Motor neuron (in vitro differentiated cells): Measurements from ENCODE around the gene DEFB121. TPM values are rescaled to one million over a fixed set of nuclear protein-coding genes. Genes with fewer than 3 reads are reported as not detected.
A peak's percentile ranks its signal among the peaks of the same experiment; 100 is the strongest.
"Not testable (repeated sequence)": the region's sequence is repeated elsewhere in the genome, so short reads cannot be mapped to it uniquely, and the experiment has no call there.

Experiments used
- ATAC-seq, 8 experiments: fragments of 200-7000 bp; cut with Tn5 transposase; replicated peaks in 6 of 8; 2 replicates each; pipeline ENCODE4 v1.8.0; 2021; ENCODE audit warnings: mild to moderate bottlenecking in 8 of 8, moderate library complexity in 8 of 8
- H3K27ac ChIP-seq, 2 donors: fragments of 250-450 bp; sonication (Bioruptor Pico); 2 replicates each; pipeline ENCODE4 v1.9.0; 2021; ENCODE audit warnings: antibody characterized with exemption in 2 of 2, mild to moderate bottlenecking in 2 of 2, moderate library complexity in 1 of 2
- H3K4me1 ChIP-seq, 2 donors: fragments of 250-450 bp; sonication (Bioruptor Pico); replicated peaks in 1 of 2; 2 replicates each; pipeline ENCODE4 v1.6.1; 2021; ENCODE audit warnings: antibody characterized with exemption in 2 of 2, mild to moderate bottlenecking in 2 of 2, moderate library complexity in 1 of 2
- H3K4me3 ChIP-seq, 5 donors: fragments of 250-450 bp; sonication (Bioruptor Pico); 2 replicates each; pipeline ENCODE4 v1.9.0; 2021; ENCODE audit warnings: antibody characterized with exemption in 5 of 5, mild to moderate bottlenecking in 5 of 5, moderate library complexity in 4 of 5
- WGBS, 10 experiments: fragments of 450-650 bp; shearing (Covaris generic); methylation state at CpG; one replicate each; pipeline ENCODE4 v1.0.0; 2022; 5-methylcytosine and 5-hydroxymethylcytosine counted together
- in situ Hi-C, 9 experiments: fragments of 400-800 bp; cut with MboI; loops; one replicate each; pipeline ENCODE4 v1.15.0; 2021; ENCODE audit warnings: low sequenced_read_pairs in 9 of 9, low pct_unique_long_range_greater_than_20kb in 2 of 9; ENCODE audit not compliant: unreplicated experiment in 9 of 9
- total RNA-seq, 8 experiments: library from RNA; unstranded; fragments of 300-600 nt; gene quantifications; 2 replicates each; pipeline versions ENCODE4 v1.2.3 to v1.2.4, GENCODE V29; 2022

DEFB121 gene, protein sequence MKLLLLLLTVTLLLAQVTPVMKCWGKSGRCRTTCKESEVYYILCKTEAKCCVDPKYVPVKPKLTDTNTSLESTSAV
- not detected for total RNA-seq

DNA sequence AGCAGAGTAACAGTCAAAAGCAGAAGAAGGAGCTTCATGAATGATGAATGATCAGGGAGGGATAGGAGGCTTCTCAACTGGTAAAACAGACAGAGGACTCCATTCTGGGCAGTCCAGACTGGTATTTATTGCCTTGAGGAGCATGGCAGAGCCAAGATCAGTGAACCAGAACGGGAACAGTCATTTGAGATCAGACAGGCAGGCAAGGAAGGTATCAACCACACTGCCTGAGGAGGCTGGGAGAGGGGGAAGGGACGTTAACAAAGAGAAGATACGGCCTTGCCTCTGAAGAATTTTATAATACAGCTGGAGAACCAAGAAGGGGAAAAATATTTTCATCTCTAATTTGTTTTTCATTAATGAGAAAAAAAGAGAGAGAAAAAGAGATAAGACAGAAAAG, at the start of gene DEFB121:
Gene DEFB121, minus strand, starts transcription at position 101 of the 400 bp plus-strand sequence. Its CDS starts 63 bp downstream, at position 38.
- H3K4me1 ChIP-seq: no peaks in the 10 kb centered on the region
- ATAC-seq: no peak
- WGBS, 10 experiments: 0 to 31% (median 4%) methylated on average over 1 to 3 of the region's 3 CpGs; no CpG with 5 or more reads in 1 of the 10 experiments
- in situ Hi-C loops: no loop called here
- no peak within 1 kb of the TSS for H3K27ac ChIP-seq
- H3K4me3 ChIP-seq: no peak within 1 kb of the TSS

GRCh38 chr20:31454361-31454760, 48.3 kb upstream of the DEFB121 start:
- no peak for ATAC-seq
- Histone ChIP-seq H3K4me3 (no peak overlapping the region), H3K4me1 (no peaks in the 10 kb centered on the region), H3K27ac (no peak overlapping the region)
- in situ Hi-C loops: no loop called here
- 67 to 100% (median 93%) methylated on average over 1 of the region's 1 CpG; no CpG with 5 or more reads in 3 of the 10 experiments for WGBS, 10 experiments

GRCh38 chr20:31452575-31452974, 46.6 kb upstream of the DEFB121 start:
- WGBS, 10 experiments: 13 to 83% (median 48%) methylated on average over 1 to 2 of the region's 2 CpGs; no CpG with 5 or more reads in 3 of the 10 experiments

DNA sequence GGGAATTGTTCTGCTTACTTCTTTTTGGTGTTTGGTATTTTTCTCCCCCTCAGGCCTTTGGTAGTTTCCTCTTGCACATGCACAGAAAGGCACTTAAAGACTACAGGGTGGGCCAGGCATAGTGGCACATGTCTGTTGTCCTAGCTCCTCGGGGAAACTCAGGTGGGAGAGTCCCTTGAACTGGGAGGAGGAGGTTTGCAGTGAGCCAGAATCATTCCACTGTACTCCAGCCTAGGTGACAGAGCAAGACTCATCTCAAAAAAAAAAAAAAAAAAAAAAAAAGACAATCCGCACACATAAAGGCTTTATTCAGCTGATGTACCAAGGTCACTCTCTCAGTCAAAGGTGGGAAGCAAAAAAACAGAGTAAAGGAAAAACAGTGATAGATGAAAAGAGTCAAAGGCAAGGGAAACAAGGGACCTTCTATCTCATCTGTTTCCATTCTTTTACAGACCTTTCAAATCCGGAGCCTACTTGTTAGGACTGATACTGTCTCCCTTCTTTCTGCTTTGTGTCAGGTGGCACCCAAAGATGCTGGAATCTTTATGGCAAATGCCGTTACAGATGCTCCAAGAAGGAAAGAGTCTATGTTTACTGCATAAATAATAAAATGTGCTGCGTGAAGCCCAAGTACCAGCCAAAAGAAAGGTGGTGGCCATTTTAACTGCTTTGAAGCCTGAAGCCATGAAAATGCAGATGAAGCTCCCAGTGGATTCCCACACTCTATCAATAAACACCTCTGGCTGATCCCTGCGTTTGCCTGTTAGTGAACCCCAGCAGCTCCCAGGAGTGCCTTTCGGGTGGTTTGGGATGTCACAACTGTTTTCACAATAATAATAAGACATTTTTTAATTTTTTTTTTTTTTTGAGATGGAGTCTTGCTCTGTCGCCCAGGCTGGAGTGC, 43.7 kb upstream of the DEFB121 start:
- H3K4me1 ChIP-seq: no peaks in the 10 kb centered on the region
- ATAC-seq: peak in 2 of 8 experiments; percentile 52 to 61
- in situ Hi-C loops: no loop called here
- H3K27ac ChIP-seq: no peak overlapping the region
- no peak overlapping the region for H3K4me3 ChIP-seq
- WGBS, 10 experiments: 9 to 83% (median 48%) methylated on average over 2 to 6 of the region's 8 CpGs

More at GRCh38 chr20:31452575-31452974, 46.6 kb upstream of the DEFB121 start:
- ATAC-seq: peak in 2 of 8 experiments; percentile 34 to 88
- in situ Hi-C loops: no loop called here
- no peak overlapping the region for H3K4me3 ChIP-seq
- H3K27ac ChIP-seq: no peak overlapping the region
- no peaks in the 10 kb centered on the region for H3K4me1 ChIP-seq

DNA sequence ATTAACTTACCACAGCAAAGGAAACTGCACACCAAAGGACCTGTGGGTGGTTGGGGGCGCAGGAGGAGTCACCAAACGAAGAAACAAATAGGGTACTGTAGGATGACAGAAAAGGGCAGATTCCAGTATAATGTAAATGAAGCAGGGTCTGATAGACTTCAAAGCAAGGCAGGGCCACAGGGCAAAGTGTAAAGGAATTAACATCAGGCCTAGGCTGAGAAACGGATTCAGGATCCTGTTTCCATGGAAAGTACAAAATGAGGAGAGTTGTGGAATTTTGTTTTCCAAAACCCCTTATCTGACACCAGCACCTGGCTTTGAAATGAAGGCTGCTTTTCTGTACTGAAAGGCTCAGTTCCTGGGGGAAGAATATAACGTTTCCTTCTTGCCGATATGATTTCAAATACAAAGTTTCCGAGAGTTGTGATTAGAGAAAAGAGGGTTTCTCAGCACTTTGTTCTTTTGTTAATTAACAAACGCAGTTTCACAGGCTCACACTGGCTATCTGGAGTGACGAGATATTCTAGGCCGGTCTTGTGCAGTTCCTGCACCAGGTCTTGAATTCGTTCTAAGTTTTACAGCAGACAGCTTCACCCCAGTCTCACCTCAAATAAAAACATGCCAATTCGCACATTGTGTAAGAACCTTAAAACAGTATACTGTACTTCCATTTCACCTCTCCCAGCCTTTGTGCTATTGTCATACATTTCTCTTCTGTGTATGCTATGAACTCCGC, 40.2 kb upstream of the DEFB121 start:
- Histone ChIP-seq H3K4me1 (no peaks in the 10 kb centered on the region), H3K27ac (no peak overlapping the region), H3K4me3 (no peak overlapping the region)
- 19 to 80% (median 38%) methylated on average over 3 to 11 of the region's 12 CpGs for WGBS, 10 experiments
- no peak for ATAC-seq
- in situ Hi-C loops: no loop called here

- Histone ChIP-seq H3K27ac (no peak within 1 kb of the TSS), H3K4me3 (no peak within 1 kb of the TSS), H3K4me1 (no peaks in the 10 kb centered on the region)
- in situ Hi-C loops: no loop called here
- 20 to 90% (median 70%) methylated on average over 1 to 10 of the region's 16 CpGs for WGBS, 10 experiments
- no peak for ATAC-seq
These were observed 34.1 kb upstream of the DEFB121 start, which contains the start of gene DEFB123 for GRCh38 chr20:31440012-31440659. Gene DEFB123 (plus strand): TSS chr20:31440632. CDS start chr20:31440699, 67 bp downstream.

- in situ Hi-C loops: no loop called here
- WGBS, 10 experiments: 0 to 80% (median 15%) methylated on average over 1 to 4 of the region's 4 CpGs; no CpG with 5 or more reads in 1 of the 10 experiments
- H3K27ac ChIP-seq: no peak overlapping the region
- peak in 1 of 8 experiments; percentile 94 for ATAC-seq
- no peaks in the 10 kb centered on the region for H3K4me1 ChIP-seq
- H3K4me3 ChIP-seq: no peak overlapping the region
These were observed 24.6 kb upstream of the DEFB121 start for GRCh38 chr20:31430568-31431115.

- H3K27ac ChIP-seq, in situ Hi-C loops, ATAC-seq, H3K4me3 ChIP-seq, H3K4me1 ChIP-seq: not testable (repeated sequence)
- no CpG with 5 or more reads among the region's 31 CpGs for WGBS, 10 experiments
These were observed 21.6 kb upstream of the DEFB121 start for GRCh38 chr20:31427576-31427975.

DNA sequence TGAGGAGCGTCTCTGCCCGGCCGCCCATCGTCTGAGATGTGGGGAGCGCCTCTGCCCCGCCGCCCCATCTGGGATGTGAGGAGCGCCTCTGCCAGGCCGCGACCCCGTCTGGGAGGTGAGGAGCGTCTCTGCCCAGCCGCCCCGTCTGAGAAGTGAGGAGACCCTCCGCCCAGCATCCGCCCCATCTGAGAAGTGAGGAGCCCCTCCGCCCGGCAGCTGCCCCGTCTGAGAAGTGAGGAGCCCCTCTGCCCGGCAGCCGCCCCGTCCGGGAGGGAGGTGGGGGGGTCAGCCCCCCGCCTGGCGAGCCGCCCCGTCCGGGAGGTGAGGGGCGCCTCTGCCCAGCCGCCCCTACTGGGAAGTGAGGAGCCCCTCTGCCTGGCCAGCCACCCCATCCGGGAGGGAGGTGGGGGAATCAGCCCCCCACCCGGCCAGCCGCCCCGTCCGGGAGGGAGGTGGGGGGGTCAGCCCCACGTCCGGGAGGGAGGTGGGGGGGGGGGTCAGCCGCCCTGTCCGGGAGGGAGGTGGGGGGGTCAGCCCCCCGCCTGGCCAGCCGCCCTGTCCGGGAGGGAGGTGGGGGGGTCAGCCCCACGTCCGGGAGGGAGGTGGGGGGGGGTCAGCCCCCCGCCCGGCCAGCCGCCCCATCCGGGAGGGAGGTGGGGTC, 21.0 kb upstream of the DEFB121 start:
- in situ Hi-C loops, H3K27ac ChIP-seq, ATAC-seq, H3K4me1 ChIP-seq, H3K4me3 ChIP-seq: not testable (repeated sequence)
- no CpG with 5 or more reads among the region's 48 CpGs for WGBS, 10 experiments

- no peak for ATAC-seq
- H3K4me1 ChIP-seq: no peaks in the 10 kb centered on the region
- in situ Hi-C loops: no loop called here
- H3K27ac ChIP-seq: no peak overlapping the region
- H3K4me3 ChIP-seq: no peak overlapping the region
These were observed 19.8 kb upstream of the DEFB121 start for GRCh38 chr20:31425797-31426196.

DNA sequence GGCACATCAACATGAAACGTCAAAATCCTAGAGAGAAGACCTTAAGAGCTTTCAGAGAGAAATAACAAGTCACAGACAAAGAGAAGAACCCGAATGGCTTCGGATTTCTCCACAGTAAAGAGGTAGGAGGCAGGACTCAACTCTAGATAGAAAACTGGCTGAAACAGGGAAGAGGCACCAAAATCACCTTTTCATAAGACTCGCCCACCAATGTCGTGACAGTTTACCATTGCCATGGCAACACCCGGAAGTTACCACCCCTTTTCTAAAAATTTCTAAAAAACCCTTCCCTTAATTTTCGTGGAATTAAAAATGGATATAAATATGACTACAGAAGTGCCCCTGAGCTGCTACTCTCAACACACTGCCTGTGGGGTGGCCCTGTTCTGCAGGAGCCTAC, 12.3 kb upstream of the DEFB121 start:
- ATAC-seq: no peak
- H3K4me1 ChIP-seq: no peaks in the 10 kb centered on the region
- in situ Hi-C loops: no loop called here
- 26 to 86% (median 71%) methylated on average over 2 to 7 of the region's 7 CpGs; no CpG with 5 or more reads in 1 of the 10 experiments for WGBS, 10 experiments
- no peak overlapping the region for H3K27ac ChIP-seq
- H3K4me3 ChIP-seq: no peak overlapping the region

DNA sequence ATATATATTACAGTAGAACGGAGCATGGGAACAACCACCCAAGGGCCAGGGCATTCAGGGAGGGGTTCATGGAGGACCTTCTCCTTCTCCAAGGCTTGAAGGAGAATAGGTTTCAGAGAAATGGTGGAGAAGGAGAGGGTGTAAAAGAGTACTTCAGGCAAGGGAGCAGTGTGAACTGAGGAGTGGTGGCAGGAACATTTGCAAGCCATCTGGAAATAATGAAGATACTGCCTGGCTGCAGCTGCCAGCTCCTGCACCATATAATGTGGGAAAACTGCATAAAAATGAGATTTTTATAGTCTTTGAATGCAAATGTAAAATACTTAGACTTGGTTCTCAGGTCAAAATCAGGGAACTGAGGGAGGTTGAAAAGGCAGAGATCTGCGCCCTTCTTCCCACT, 9.6 kb upstream of the DEFB121 start:
- H3K4me3 ChIP-seq: no peak overlapping the region
- H3K27ac ChIP-seq: no peak overlapping the region
- WGBS, 10 experiments: 10 to 100% (median 70%) methylated on average over 1 to 2 of the region's 2 CpGs; no CpG with 5 or more reads in 1 of the 10 experiments
- ATAC-seq: peak in 3 of 8 experiments; percentile 46 to 66 (median 57)
- in situ Hi-C loops: no loop called here
- H3K4me1 ChIP-seq: no peaks in the 10 kb centered on the region
